A673 (cell line): ENCODE measurements around the gene SMAD5. TPM values are rescaled to one million over a fixed set of nuclear protein-coding genes. Genes with fewer than 3 reads are reported as not detected.

Experiments used
- BruUV-seq: library from RNA; stranded (reverse); fragments of 400-500 nt; replicated peaks from 2 replicates; lab custom pipeline; 2021; lab: Mats Ljungman, UMichigan
- CTCF ChIA-PET: fragments of 300-600 bp; sonication (Branson Sonifier 250); formaldehyde crosslinking; loops from one replicate; lab custom pipeline; 2022; ENCODE audit warnings: antibody characterized with exemption; lab: Charles Lee
- POLR2A ChIA-PET: fragments of 300-600 bp; sonication (Branson Sonifier 250); formaldehyde crosslinking; loops from one replicate; lab custom pipeline; 2022; ENCODE audit warnings: antibody characterized with exemption; ENCODE audit not compliant: low non-redundant PET; lab: Charles Lee
- DNase-seq: peaks from one replicate; pipeline ENCODE4 v3.0.0-alpha.2; 2015; ENCODE audit warnings: low spot score
- H3K27ac ChIP-seq: fragments of 200-600 bp; sonication (generic); 2 replicates; pipeline ENCODE4 v1.5.1; 2016; ENCODE audit warnings: mixed run types, low read depth, mild to moderate bottlenecking, mixed read lengths, antibody characterized with exemption, low read length; ENCODE audit not compliant: poor library complexity, severe bottlenecking
- H3K27me3 ChIP-seq: fragments of 200-600 bp; sonication (generic); replicated peaks from 2 replicates; pipeline ENCODE4 v1.6.1; 2017; ENCODE audit warnings: mixed run types, low read depth, mild to moderate bottlenecking, mixed read lengths, antibody characterized with exemption, low read length; ENCODE audit not compliant: insufficient read depth, poor library complexity
- H3K36me3 ChIP-seq: fragments of 200-600 bp; sonication (generic); 2 replicates; pipeline ENCODE4 v1.6.1; 2016; ENCODE audit warnings: mixed run types, mild to moderate bottlenecking, mixed read lengths, antibody characterized with exemption, low read length; ENCODE audit not compliant: insufficient read depth, poor library complexity, severe bottlenecking
- H3K4me1 ChIP-seq: fragments of 200-600 bp; sonication (generic); 2 replicates; pipeline ENCODE4 v1.6.1; 2017; ENCODE audit warnings: mixed run types, mild to moderate bottlenecking, mixed read lengths, antibody characterized with exemption, low read length; ENCODE audit not compliant: insufficient read depth, poor library complexity, severe bottlenecking
- H3K4me3 ChIP-seq: fragments of 200-600 bp; sonication (generic); 2 replicates; pipeline ENCODE4 v1.5.1; 2016; ENCODE audit warnings: low read depth, mixed run types, mild to moderate bottlenecking, mixed read lengths, low read length; ENCODE audit not compliant: poor library complexity, severe bottlenecking
- H3K9me3 ChIP-seq: fragments of 200-600 bp; sonication (generic); 2 replicates; pipeline ENCODE4 v1.6.1; 2016; ENCODE audit warnings: mixed run types, low read depth, mild to moderate bottlenecking, mixed read lengths, antibody characterized with exemption, low read length; ENCODE audit not compliant: poor library complexity, severe bottlenecking
- EZH2 ChIP-seq: fragments of 200-600 bp; sonication (generic); IDR thresholded peaks from 2 replicates; pipeline ENCODE4 v1.6.1; 2017; ENCODE audit warnings: borderline replicate concordance, low read depth, mild to moderate bottlenecking, mixed read lengths, antibody characterized with exemption, low read length; ENCODE audit not compliant: poor library complexity, severe bottlenecking
- intact Hi-C: fragments of 100-400 bp; cut with micrococcal nuclease; formaldehyde crosslinking; loops from one replicate; pipeline ENCODE4 v1.10.0; 2022; ENCODE audit not compliant: unreplicated experiment
- total RNA-seq: library from RNA; stranded (reverse); gene quantifications from 2 replicates; pipeline ENCODE4 v1.2.3, GENCODE V29; 2021
- TF ChIP-seq, protein P1 (sequence below): fragments of 300-800, 200-600 bp; sonication (generic); conservative IDR thresholded peaks from 2 replicates; pipeline ENCODE4 v1.5.1; 2017; ENCODE audit warnings: low read depth, mild to moderate bottlenecking, antibody characterized with exemption, low read length, moderate library complexity, mixed read lengths

SMAD5 gene
- total RNA-seq, 1 experiment from 2014 or later = 72.0 TPM

DNA sequence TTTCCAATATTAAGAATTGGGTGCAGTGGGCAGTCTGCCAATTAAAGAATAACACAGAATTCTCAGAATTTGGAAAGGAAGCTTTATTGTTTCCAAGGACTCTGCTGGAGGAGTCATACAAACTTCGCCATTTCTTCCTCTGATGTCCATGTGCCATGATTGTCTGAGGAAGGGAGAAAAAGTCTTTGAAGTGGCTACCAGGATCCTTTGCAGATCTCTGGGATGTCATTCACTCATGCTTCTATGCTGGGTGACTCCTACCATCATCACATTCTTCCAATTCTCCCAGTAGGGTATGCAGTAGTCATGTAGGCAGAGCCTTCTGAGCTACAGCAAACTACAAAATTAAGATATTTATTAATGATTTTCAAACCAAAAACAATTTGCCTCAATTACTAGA is 3.2 kb upstream of the SMAD5 start:
- intact Hi-C loops = no loop called here
- ChIA-PET POLR2A (no interaction called here), CTCF (no interaction called here)
- Histone ChIP-seq H3K27ac (no peak overlapping the region), H3K4me3 (no peak overlapping the region), H3K27me3 (peaks cover 28% of the 10 kb centered on the region), H3K4me1 (peaks cover 10% of the 10 kb centered on the region), H3K9me3 (no peaks in the 10 kb centered on the region), H3K36me3 (no peaks in the 10 kb centered on the region)
- DNase-seq = no peak
- TF ChIP-seq EZH2 = no peak
- TF ChIP-seq, protein P1, sequence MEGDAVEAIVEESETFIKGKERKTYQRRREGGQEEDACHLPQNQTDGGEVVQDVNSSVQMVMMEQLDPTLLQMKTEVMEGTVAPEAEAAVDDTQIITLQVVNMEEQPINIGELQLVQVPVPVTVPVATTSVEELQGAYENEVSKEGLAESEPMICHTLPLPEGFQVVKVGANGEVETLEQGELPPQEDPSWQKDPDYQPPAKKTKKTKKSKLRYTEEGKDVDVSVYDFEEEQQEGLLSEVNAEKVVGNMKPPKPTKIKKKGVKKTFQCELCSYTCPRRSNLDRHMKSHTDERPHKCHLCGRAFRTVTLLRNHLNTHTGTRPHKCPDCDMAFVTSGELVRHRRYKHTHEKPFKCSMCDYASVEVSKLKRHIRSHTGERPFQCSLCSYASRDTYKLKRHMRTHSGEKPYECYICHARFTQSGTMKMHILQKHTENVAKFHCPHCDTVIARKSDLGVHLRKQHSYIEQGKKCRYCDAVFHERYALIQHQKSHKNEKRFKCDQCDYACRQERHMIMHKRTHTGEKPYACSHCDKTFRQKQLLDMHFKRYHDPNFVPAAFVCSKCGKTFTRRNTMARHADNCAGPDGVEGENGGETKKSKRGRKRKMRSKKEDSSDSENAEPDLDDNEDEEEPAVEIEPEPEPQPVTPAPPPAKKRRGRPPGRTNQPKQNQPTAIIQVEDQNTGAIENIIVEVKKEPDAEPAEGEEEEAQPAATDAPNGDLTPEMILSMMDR = no peak
- BruUV-seq = no TSS peak

DNA sequence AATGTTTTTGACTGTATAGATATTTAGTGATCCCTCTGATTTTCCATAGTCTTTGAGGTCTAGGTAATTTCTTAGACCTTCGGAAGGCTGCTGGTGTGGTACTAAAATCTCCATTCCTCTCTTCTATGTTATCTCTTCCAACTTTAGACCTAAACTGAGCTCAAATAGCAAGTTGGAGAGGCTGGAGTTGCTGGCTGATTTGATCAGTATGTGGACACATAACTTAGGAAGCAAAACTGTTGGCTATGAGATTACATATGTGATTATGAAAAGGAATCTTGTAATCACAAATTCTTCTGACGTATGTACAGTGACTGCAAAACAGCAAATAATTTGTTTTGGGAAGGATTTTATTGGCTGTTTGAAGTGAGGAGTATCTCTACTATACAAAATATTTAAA is 2.1 kb upstream of the SMAD5 start:
- ChIA-PET POLR2A (no interaction called here), CTCF (no interaction called here)
- no peaks in the 10 kb centered on the region for H3K36me3 ChIP-seq

DNA sequence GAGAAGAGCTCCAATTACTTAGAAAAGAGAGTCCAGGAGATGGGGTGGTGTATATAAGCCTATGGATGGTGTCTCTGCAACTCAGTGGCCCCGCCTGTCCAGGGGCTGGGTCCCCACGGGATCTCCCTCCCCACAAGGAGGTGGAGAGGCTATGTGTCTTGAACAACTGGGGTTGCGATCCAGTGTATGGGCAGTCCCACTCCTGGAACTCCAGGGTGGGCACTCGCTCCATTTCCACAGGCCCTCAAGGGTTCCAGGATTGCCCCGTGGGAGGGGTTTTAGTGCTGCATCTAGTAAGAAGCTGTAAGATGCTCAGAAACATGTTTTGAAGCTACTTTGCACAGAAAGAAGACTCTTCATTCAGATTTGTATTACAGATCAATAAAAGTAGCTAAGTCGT is 558 bp upstream of the SMAD5 start:
- CTCF ChIA-PET = no interaction called here
- peak; percentile 35 for DNase-seq
- intact Hi-C loops = no loop called here
- Histone ChIP-seq H3K36me3 (no peaks in the 10 kb centered on the region), H3K4me1 (peaks cover 20% of the 10 kb centered on the region), H3K4me3 (peak overlapping the region; percentile 84), H3K27ac (peak overlapping the region; percentile 88), H3K9me3 (no peaks in the 10 kb centered on the region), H3K27me3 (peaks cover 6% of the 10 kb centered on the region)
- no TSS peak for BruUV-seq
- TF ChIP-seq, protein P1 = no peak
- TF ChIP-seq EZH2 = no peak
- POLR2A ChIA-PET = interaction anchor here (0.6 kb wide), 1 partner anchor 145 kb away, joined by 4 read pairs; no protein-coding TSS in a partner anchor

More for the DNA sequence above, 2.1 kb upstream of the SMAD5 start:
- Histone ChIP-seq H3K27ac (no peak overlapping the region), H3K4me1 (peaks cover 20% of the 10 kb centered on the region), H3K9me3 (no peaks in the 10 kb centered on the region), H3K4me3 (no peak overlapping the region), H3K27me3 (peaks cover 18% of the 10 kb centered on the region)
- no TSS peak for BruUV-seq
- no peak for TF ChIP-seq EZH2
- TF ChIP-seq, protein P1 = no peak
- intact Hi-C loops = no loop called here
- DNase-seq = no peak
